Ureter (tissue), 1 donor: Measurements from ENCODE around the gene HES5. TPM values are rescaled to one million over a fixed set of nuclear protein-coding genes. Genes with fewer than 3 reads are reported as not detected.

ENCODE experiments used
- DNase-seq: peaks from one replicate; pipeline ENCODE4 v3.0.0-alpha.2; 2020; ENCODE audit warnings: low spot score
- total RNA-seq: library from RNA; stranded (reverse); gene quantifications from one replicate; pipeline ENCODE4 v1.2.4, GENCODE V29; 2023
- donor health status: DM: yes; HTN: yes; CAD: no.

HES5 gene
- total RNA-seq, 1 donor from 2014 or later: 0.57 TPM

- DNase-seq: no peak
Observed at GRCh38 chr1:2480236-2480985, 49.7 kb downstream of the HES5 start.

- no peak for DNase-seq
Observed at GRCh38 chr1:2479618-2480017, 50.4 kb downstream of the HES5 start.

- DNase-seq: no peak
Observed at GRCh38 chr1:2479186-2479585, 50.9 kb downstream of the HES5 start.

Other genes with a start within 250 kb of the HES5 start
- gene MORN1, start 138.7 kb downstream of the HES5 start, total RNA-seq: 19.0 TPM
- gene RER1, start 138.4 kb downstream of the HES5 start, total RNA-seq: 141 TPM
- 30.7 TPM for gene PEX10, start 117.7 kb downstream of the HES5 start, total RNA-seq
- 90.0 TPM for gene PLCH2, start 54.0 kb downstream of the HES5 start, total RNA-seq
- gene PANK4, start 3.7 kb downstream of the HES5 start, total RNA-seq: 29.9 TPM
- 160 TPM for gene TNFRSF14, start 26.1 kb upstream of the HES5 start, total RNA-seq
- 37.1 TPM for gene PRXL2B, start 56.5 kb upstream of the HES5 start, total RNA-seq
- 18.1 TPM for gene MMEL1, start 102.8 kb upstream of the HES5 start, total RNA-seq